WTC11 (cell line): ENCODE data around the gene PHLDA2. TPM values are rescaled to one million over a fixed set of nuclear protein-coding genes. Genes with fewer than 3 reads are reported as not detected.

Experiments used
- ATAC-seq: fragments of 200-7000 bp; cut with Tn5 transposase; 2 replicates; pipeline ENCODE4 v1.10.0; 2021; ENCODE audit warnings: mild to moderate bottlenecking, moderate library complexity
- CTCF ChIA-PET: fragments of 300-600 bp; sonication (Branson Sonifier 250); formaldehyde crosslinking; loops from one replicate; lab custom pipeline; 2021; ENCODE audit warnings: antibody characterized with exemption; lab: Charles Lee
- POLR2A ChIA-PET: fragments of 350-600 bp; sonication (Branson Sonifier 250); formaldehyde crosslinking; loops from one replicate; lab custom pipeline; 2021; ENCODE audit warnings: antibody characterized with exemption; lab: Charles Lee
- DNase-seq: peaks from one replicate; pipeline ENCODE4 v3.0.0; 2021; ENCODE audit warnings: low spot score
- H3K27ac Mint-ChIP-seq: 2 replicates; pipeline ENCODE4 v1.8.0; 2021; ENCODE audit warnings: mixed read lengths
- H3K27me3 Mint-ChIP-seq: 2 replicates; pipeline ENCODE4 v1.8.0; 2021; ENCODE audit warnings: low read depth, mild to moderate bottlenecking, moderate library complexity, mixed read lengths
- H3K36me3 Mint-ChIP-seq: 2 replicates; pipeline ENCODE4 v1.8.0; 2021; ENCODE audit warnings: mixed read lengths
- H3K4me1 Mint-ChIP-seq: 2 replicates; pipeline ENCODE4 v1.8.0; 2022; ENCODE audit warnings: mixed read lengths
- H3K4me3 Mint-ChIP-seq: 2 replicates; pipeline ENCODE4 v1.8.0; 2021; ENCODE audit warnings: mild to moderate bottlenecking, moderate library complexity, mixed read lengths
- H3K9me3 Mint-ChIP-seq: 2 replicates; pipeline ENCODE4 v1.8.0; 2021; ENCODE audit warnings: mixed read lengths
- AR ChIP-seq: fragments of 250-450 bp; sonication (Bioruptor Pico); IDR thresholded peaks from 2 replicates; pipeline ENCODE4 v1.9.0; 2021; ENCODE audit warnings: mild to moderate bottlenecking
- ATF2 ChIP-seq: sonication (generic); formaldehyde crosslinking; IDR thresholded peaks from 2 replicates; pipeline ENCODE4 v1.8.1; 2022; ENCODE audit warnings: low read depth, missing genetic modification reagents, borderline replicate concordance
- ATF6 ChIP-seq: sonication (generic); formaldehyde crosslinking; IDR thresholded peaks from 2 replicates; pipeline ENCODE4 v1.8.1; 2023; ENCODE audit warnings: mild to moderate bottlenecking, missing genetic modification reagents
- CDX4 ChIP-seq: fragments of 250-450 bp; sonication (Bioruptor Pico); IDR thresholded peaks from 2 replicates; pipeline ENCODE4 v1.9.0; 2021; ENCODE audit warnings: moderate library complexity, mild to moderate bottlenecking, inconsistent platforms, borderline replicate concordance
- FOXK1 ChIP-seq: sonication (generic); formaldehyde crosslinking; IDR thresholded peaks from 2 replicates; pipeline ENCODE4 v1.8.0; 2022; ENCODE audit warnings: mild to moderate bottlenecking, moderate library complexity, missing genetic modification reagents
- HMGA2 ChIP-seq: fragments of 250-450 bp; sonication (Bioruptor Pico); IDR thresholded peaks from 2 replicates; pipeline ENCODE4 v1.4.0; 2021; ENCODE audit warnings: mild to moderate bottlenecking, moderate library complexity
- MAX ChIP-seq: sonication (generic); formaldehyde crosslinking; IDR thresholded peaks from 2 replicates; pipeline ENCODE4 v1.8.0; 2022; ENCODE audit warnings: mild to moderate bottlenecking, missing genetic modification reagents
- MYBL2 ChIP-seq: sonication (generic); formaldehyde crosslinking; IDR thresholded peaks from 2 replicates; pipeline ENCODE4 v1.8.1; 2023; ENCODE audit warnings: mild to moderate bottlenecking, moderate library complexity, missing genetic modification reagents
- NFATC4 ChIP-seq: fragments of 250-450 bp; sonication (Bioruptor Pico); IDR thresholded peaks from 2 replicates; pipeline ENCODE4 v1.9.0; 2021; ENCODE audit warnings: mild to moderate bottlenecking
- NFE2L1 ChIP-seq: sonication (generic); formaldehyde crosslinking; IDR thresholded peaks from 2 replicates; pipeline ENCODE4 v1.8.1; 2023; ENCODE audit warnings: missing genetic modification reagents
- NR1H2 ChIP-seq: sonication (generic); formaldehyde crosslinking; IDR thresholded peaks from 2 replicates; pipeline ENCODE4 v1.9.0; 2021; ENCODE audit warnings: mild to moderate bottlenecking, moderate library complexity, missing genetic modification reagents
- OVOL2 ChIP-seq: fragments of 250-450 bp; sonication (Bioruptor Pico); IDR thresholded peaks from 2 replicates; pipeline ENCODE4 v1.9.0; 2021; ENCODE audit warnings: mild to moderate bottlenecking, borderline replicate concordance
- SMAD3 ChIP-seq: sonication (generic); formaldehyde crosslinking; IDR thresholded peaks from 2 replicates; pipeline ENCODE4 v1.8.0; 2022; ENCODE audit warnings: missing genetic modification reagents, mild to moderate bottlenecking, borderline replicate concordance
- TEAD1 ChIP-seq: sonication (generic); formaldehyde crosslinking; IDR thresholded peaks from 2 replicates; pipeline ENCODE4 v1.8.0; 2022; ENCODE audit warnings: mild to moderate bottlenecking, missing genetic modification reagents
- USF1 ChIP-seq: sonication (generic); formaldehyde crosslinking; IDR thresholded peaks from 2 replicates; pipeline ENCODE4 v1.8.0; 2022; ENCODE audit warnings: mild to moderate bottlenecking, missing genetic modification reagents
- ZBTB43 ChIP-seq: sonication (generic); formaldehyde crosslinking; IDR thresholded peaks from 2 replicates; pipeline ENCODE4 v1.8.1; 2023; ENCODE audit warnings: mild to moderate bottlenecking, missing genetic modification reagents
- ZNF281 ChIP-seq: sonication (generic); formaldehyde crosslinking; IDR thresholded peaks from 2 replicates; pipeline ENCODE4 v1.8.0; 2023; ENCODE audit warnings: mild to moderate bottlenecking, missing genetic modification reagents
- total RNA-seq: library from RNA; stranded (reverse); gene quantifications from 3 replicates; pipeline ENCODE4 v1.2.3, GENCODE V29; 2021

The PHLDA2 gene
- total RNA-seq, 1 experiment from 2014 or later, result 9.6 TPM

- TF ChIP-seq ATF2 (CRISPR knock-in tag) (no peak), OVOL2 (CRISPR knock-in tag) (no peak), NR1H2 (CRISPR knock-in tag) (no peak), TEAD1 (CRISPR knock-in tag) (no peak)
These were observed 11.3 kb downstream of the PHLDA2 start (continued) for GRCh38 chr11:2917842-2918490.

GRCh38 chr11:2916892-2917645 lies 12.2 kb downstream of the PHLDA2 start:
- ChIA-PET POLR2A (no interaction called here), CTCF (interaction anchor here (1.0 to 2.7 kb wide), 3 partner anchors 25 to 385 kb away, joined by 3 to 12 read pairs (median 7); no protein-coding TSS in a partner anchor)
- Mint-ChIP-seq H3K27me3 (no peaks in the 10 kb centered on the region; the same call in none of the 2 replicates), H3K4me1 (no peaks in the 10 kb centered on the region), H3K27ac (no peak overlapping the region), H3K9me3 (no peaks in the 10 kb centered on the region), H3K4me3 (no peak overlapping the region), H3K36me3 (no peaks in the 10 kb centered on the region)
- TF ChIP-seq FOXK1 (CRISPR knock-in tag) (no peak), OVOL2 (CRISPR knock-in tag) (no peak), ATF6 (CRISPR knock-in tag) (no peak), ZBTB43 (CRISPR knock-in tag) (no peak), USF1 (CRISPR knock-in tag) (no peak), HMGA2 (no peak)
- DNase-seq (no peak), ATAC-seq (no peak)

GRCh38 chr11:2916114-2916891 lies 12.9 kb downstream of the PHLDA2 start:
- POLR2A ChIA-PET, result no interaction called here
- DNase-seq, result no peak
- TF ChIP-seq NFATC4 (CRISPR knock-in tag) (no peak), CDX4 (CRISPR knock-in tag) (no peak), SMAD3 (CRISPR knock-in tag) (no peak), AR (CRISPR knock-in tag) (no peak), MYBL2 (CRISPR knock-in tag) (no peak), NFE2L1 (CRISPR knock-in tag) (no peak), MAX (CRISPR knock-in tag) (no peak), ZNF281 (CRISPR knock-in tag) (no peak)

More at GRCh38 chr11:2916114-2916891, 12.9 kb downstream of the PHLDA2 start:
- CTCF ChIA-PET, result interaction anchor here (1.8 to 2.7 kb wide), 2 partner anchors 24 to 384 kb away, joined by 7 to 12 read pairs; no protein-coding TSS in a partner anchor
- no peak for ATAC-seq
- H3K27me3 Mint-ChIP-seq, result no peaks in the 10 kb centered on the region; the same call in none of the 2 replicates
- no peak overlapping the region for H3K27ac Mint-ChIP-seq
- no peak overlapping the region for H3K4me3 Mint-ChIP-seq
- no peaks in the 10 kb centered on the region for H3K4me1 Mint-ChIP-seq
- no peaks in the 10 kb centered on the region for H3K36me3 Mint-ChIP-seq
- no peaks in the 10 kb centered on the region for H3K9me3 Mint-ChIP-seq
